ENCODE data around the gene TRIM37.

DNA sequence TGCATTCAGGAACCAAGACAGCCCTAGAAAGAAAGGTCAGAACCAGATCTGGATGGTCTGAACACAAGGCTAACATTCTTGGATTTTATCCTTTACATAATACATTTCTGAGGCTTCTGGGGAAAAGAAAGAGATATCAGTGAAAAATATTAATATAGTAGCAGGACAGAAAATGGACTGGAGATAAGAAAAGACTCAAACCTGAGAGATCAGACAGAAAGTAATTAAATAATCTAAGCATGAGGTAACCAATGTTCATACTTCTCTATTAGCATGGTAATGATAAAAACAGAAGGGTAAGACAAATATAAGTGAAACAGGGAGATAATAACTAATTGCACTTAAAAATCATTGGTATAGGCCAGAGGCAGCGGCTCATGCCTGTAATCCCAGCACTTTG lies 5.5 kb downstream of the TRIM37 start:
- TF ChIP-seq, protein P1, sequence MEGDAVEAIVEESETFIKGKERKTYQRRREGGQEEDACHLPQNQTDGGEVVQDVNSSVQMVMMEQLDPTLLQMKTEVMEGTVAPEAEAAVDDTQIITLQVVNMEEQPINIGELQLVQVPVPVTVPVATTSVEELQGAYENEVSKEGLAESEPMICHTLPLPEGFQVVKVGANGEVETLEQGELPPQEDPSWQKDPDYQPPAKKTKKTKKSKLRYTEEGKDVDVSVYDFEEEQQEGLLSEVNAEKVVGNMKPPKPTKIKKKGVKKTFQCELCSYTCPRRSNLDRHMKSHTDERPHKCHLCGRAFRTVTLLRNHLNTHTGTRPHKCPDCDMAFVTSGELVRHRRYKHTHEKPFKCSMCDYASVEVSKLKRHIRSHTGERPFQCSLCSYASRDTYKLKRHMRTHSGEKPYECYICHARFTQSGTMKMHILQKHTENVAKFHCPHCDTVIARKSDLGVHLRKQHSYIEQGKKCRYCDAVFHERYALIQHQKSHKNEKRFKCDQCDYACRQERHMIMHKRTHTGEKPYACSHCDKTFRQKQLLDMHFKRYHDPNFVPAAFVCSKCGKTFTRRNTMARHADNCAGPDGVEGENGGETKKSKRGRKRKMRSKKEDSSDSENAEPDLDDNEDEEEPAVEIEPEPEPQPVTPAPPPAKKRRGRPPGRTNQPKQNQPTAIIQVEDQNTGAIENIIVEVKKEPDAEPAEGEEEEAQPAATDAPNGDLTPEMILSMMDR (IDR thresholded peaks at IDR 0.05): no peak
- no peak for TF ChIP-seq POLR2A (IDR thresholded peaks at IDR 0.05)

Data from right lobe of liver (tissue), 4 donors.